HUDEP-2 (cell line): ENCODE measurements around the gene WNT11.

Source experiments
- DNase-seq, 76 experiments: peaks; one replicate each; lab custom pipeline; 2025; ENCODE audit not compliant: unreplicated experiment in 76 of 76; lab: John Stamatoyannopoulos, UW

WNT11 gene

GRCh38 chr11:76206327-76207081 lies at the start of gene WNT11:
Gene WNT11 (minus strand): TSS chr11:76206502. CDS start chr11:76206407, 95 bp downstream.
- DNase-seq = peak in 42 of 76 experiments; percentile 2 to 64 (median 30)

GRCh38 chr11:76253416-76253815 lies 47.1 kb upstream of the WNT11 start:
- DNase-seq = no peak

- no peak for DNase-seq
Observed at GRCh38 chr11:76252631-76253070, 46.3 kb upstream of the WNT11 start.

- no peak for DNase-seq
Observed at GRCh38 chr11:76251576-76251975, 45.3 kb upstream of the WNT11 start.

GRCh38 chr11:76251226-76251575 lies 44.9 kb upstream of the WNT11 start:
- DNase-seq = no peak

GRCh38 chr11:76250520-76251225 lies 44.4 kb upstream of the WNT11 start:
- DNase-seq = no peak

GRCh38 chr11:76249195-76249741 lies 43.0 kb upstream of the WNT11 start:
- no peak for DNase-seq

GRCh38 chr11:76248210-76248609 lies 41.9 kb upstream of the WNT11 start:
- DNase-seq = peak in 23 of 76 experiments; percentile 4 to 45 (median 15)

GRCh38 chr11:76247091-76247490 lies 40.8 kb upstream of the WNT11 start:
- no peak for DNase-seq

- DNase-seq = no peak
Observed at GRCh38 chr11:76246271-76246933, 40.1 kb upstream of the WNT11 start.

GRCh38 chr11:76245720-76246119 lies 39.4 kb upstream of the WNT11 start:
- DNase-seq = no peak

GRCh38 chr11:76244316-76244851 lies 38.1 kb upstream of the WNT11 start:
- no peak for DNase-seq

- no peak for DNase-seq
Observed at GRCh38 chr11:76243957-76244285, 37.6 kb upstream of the WNT11 start.

- DNase-seq = no peak
Observed at GRCh38 chr11:76243193-76243956, 37.1 kb upstream of the WNT11 start.

GRCh38 chr11:76242004-76242779 lies 35.9 kb upstream of the WNT11 start:
- DNase-seq = no peak

GRCh38 chr11:76241243-76242000 lies 35.1 kb upstream of the WNT11 start:
- DNase-seq = no peak

GRCh38 chr11:76240666-76241065 lies 34.4 kb upstream of the WNT11 start:
- no peak for DNase-seq

- no peak for DNase-seq
Observed at GRCh38 chr11:76240161-76240540, 33.8 kb upstream of the WNT11 start.
